Activated naive CD4-positive, alpha-beta T cell treated with anti-CD3 and anti-CD28 coated beads for 36 hours (primary cell): ENCODE data around the gene ADCK1. TPM values are rescaled to one million over a fixed set of nuclear protein-coding genes. Genes with fewer than 3 reads are reported as not detected.
"Not testable (repeated sequence)": the region's sequence is repeated elsewhere in the genome, so short reads cannot be mapped to it uniquely, and the experiment has no call there.

ENCODE experiments used
- CTCF ChIA-PET: fragments of 350-600 bp; sonication (Branson Sonifier 250); formaldehyde crosslinking; loops from one replicate; lab custom pipeline; 2021; ENCODE audit warnings: antibody characterized with exemption; lab: Charles Lee
- DNase-seq: peaks from one replicate; pipeline ENCODE4 v3.0.0-alpha.2; 2020
- H3K27ac Mint-ChIP-seq: one replicate; pipeline ENCODE4 v1.8.0; 2021; ENCODE audit warnings: mild to moderate bottlenecking, mixed read lengths
- H3K27me3 Mint-ChIP-seq: one replicate; pipeline ENCODE4 v1.8.0; 2021; ENCODE audit warnings: low read depth, mixed read lengths
- H3K36me3 Mint-ChIP-seq: one replicate; pipeline ENCODE4 v1.8.0; 2021; ENCODE audit warnings: low read depth, mixed read lengths
- H3K4me1 Mint-ChIP-seq: one replicate; pipeline ENCODE4 v1.8.0; 2021; ENCODE audit warnings: low read depth, mixed read lengths
- H3K4me3 Mint-ChIP-seq: one replicate; pipeline ENCODE4 v1.8.0; 2021; ENCODE audit warnings: mild to moderate bottlenecking, moderate library complexity, mixed read lengths
- H3K9me3 Mint-ChIP-seq: one replicate; pipeline ENCODE4 v1.8.0; 2021; ENCODE audit warnings: mixed read lengths
- intact Hi-C: fragments of 100-400 bp; cut with micrococcal nuclease; formaldehyde crosslinking; loops from one replicate; pipeline ENCODE4 v1.15.1; 2023
- total RNA-seq, 2 experiments: library from RNA; stranded (reverse); gene quantifications; one replicate each; pipeline ENCODE4 v1.2.3, GENCODE V29; 2021

Gene ADCK1
- total RNA-seq, 2 experiments from 2014 or later = 4.2 to 5.1 TPM

DNA sequence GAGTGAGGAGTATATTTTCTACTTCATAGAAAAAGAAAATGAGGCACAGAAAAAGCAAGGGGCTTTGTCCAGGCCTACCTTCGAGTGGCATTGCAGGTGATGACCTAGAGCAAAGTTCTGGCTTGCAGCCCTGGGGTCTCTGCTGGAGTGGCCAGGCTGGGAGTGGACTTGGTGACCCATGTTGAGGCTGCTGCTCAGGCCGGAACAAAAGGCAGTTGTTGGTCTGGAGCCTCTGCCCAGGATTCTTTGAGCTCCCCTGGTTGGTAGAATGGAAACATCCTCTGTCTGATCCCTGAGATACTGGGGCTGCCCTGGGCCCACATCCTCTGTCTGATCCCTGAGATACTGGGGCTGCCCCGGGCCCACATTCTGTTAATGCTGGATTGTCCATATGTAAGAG lies 86.1 kb downstream of the ADCK1 start:
- no peak overlapping the region for H3K27ac Mint-ChIP-seq
- H3K36me3 Mint-ChIP-seq = peaks cover 49% of the 10 kb centered on the region
- H3K4me3 Mint-ChIP-seq = no peak overlapping the region
- DNase-seq = no peak
- intact Hi-C loops = no loop called here
- peaks cover 20% of the 10 kb centered on the region for H3K9me3 Mint-ChIP-seq
- no peaks in the 10 kb centered on the region for H3K27me3 Mint-ChIP-seq
- no peaks in the 10 kb centered on the region for H3K4me1 Mint-ChIP-seq
- CTCF ChIA-PET = no interaction called here

DNA sequence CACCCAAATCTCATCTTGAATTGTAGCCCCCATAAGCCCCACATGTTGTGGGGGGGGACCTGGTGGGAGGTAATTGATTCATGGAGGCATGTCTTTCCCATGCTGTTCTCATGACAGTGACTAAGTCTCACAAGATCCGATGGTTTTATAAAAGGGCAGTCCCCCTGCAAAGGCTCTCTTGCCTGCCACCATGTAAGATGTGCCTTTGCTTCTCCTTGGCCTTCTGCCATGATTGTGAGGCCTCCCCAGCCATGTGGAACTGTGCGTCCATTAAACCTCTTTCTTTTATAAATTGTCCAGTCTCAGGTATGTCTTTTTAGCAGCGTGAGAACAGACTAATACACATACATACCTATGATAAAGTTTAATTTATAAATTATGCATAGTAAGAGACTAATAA lies 89.0 kb downstream of the ADCK1 start:
- CTCF ChIA-PET, H3K4me3 Mint-ChIP-seq, DNase-seq, H3K4me1 Mint-ChIP-seq, intact Hi-C loops, H3K27me3 Mint-ChIP-seq, H3K27ac Mint-ChIP-seq: not testable (repeated sequence)
- Mint-ChIP-seq H3K36me3 (peaks cover 49% of the 10 kb centered on the region), H3K9me3 (peaks cover 20% of the 10 kb centered on the region)

DNA sequence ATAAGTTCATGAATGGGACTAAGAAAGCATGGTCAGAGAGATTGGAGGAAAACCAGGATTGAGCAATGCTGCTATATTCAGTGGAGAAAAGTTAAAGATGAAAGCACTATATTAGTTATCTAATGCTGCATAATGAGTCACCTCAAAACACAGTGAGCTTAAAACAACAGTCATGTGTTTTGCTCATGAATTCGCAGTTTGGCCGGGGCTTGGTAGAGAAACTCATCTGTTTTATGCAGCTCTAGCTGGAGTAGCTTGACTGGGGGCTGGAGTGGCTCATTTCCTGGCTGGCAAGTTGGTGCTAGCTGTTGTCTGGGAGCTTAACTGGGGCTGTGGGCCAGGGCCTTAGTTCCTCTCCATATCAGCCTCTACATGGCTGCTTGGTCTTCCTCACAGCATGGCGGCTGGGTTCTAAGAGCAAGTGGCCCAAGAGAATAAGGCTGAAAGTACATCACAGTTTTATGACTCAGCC lies 90.1 kb downstream of the ADCK1 start:
- no peak overlapping the region for H3K27ac Mint-ChIP-seq
- no peaks in the 10 kb centered on the region for H3K27me3 Mint-ChIP-seq
- DNase-seq = no peak
- no peaks in the 10 kb centered on the region for H3K4me1 Mint-ChIP-seq
- H3K36me3 Mint-ChIP-seq = peaks cover 49% of the 10 kb centered on the region
- H3K9me3 Mint-ChIP-seq = peaks cover 20% of the 10 kb centered on the region
- H3K4me3 Mint-ChIP-seq = no peak overlapping the region
- intact Hi-C loops = no loop called here
- CTCF ChIA-PET = interaction anchor here (1.3 kb wide), 1 partner anchor 27 kb away, joined by 6 read pairs; no protein-coding TSS in a partner anchor

DNA sequence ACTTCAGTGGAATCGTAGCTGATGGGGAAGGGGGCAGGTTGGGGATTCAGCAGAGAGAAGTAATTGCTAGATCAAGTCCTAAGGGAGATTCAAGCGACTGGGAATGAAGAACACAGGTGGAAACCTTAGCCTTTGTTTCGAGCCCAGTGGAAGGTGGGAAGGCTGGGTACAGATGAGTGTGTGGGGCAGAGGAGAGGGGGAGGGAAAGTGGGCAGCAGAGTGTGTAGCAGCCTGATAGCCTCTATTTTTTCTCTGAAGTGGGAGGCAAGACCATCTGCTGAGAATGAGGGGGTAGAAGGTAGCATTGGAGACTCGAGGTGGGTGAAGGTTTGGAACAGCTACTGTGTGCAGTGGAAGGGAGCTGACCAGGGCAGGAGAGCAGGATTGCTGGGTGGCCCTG lies 91.0 kb downstream of the ADCK1 start:
- intact Hi-C loops = no loop called here
- DNase-seq = no peak
- Mint-ChIP-seq H3K27ac (no peak overlapping the region), H3K9me3 (peaks cover 20% of the 10 kb centered on the region), H3K36me3 (peaks cover 43% of the 10 kb centered on the region), H3K4me1 (no peaks in the 10 kb centered on the region), H3K4me3 (no peak overlapping the region), H3K27me3 (no peaks in the 10 kb centered on the region)
- CTCF ChIA-PET = no interaction called here

DNA sequence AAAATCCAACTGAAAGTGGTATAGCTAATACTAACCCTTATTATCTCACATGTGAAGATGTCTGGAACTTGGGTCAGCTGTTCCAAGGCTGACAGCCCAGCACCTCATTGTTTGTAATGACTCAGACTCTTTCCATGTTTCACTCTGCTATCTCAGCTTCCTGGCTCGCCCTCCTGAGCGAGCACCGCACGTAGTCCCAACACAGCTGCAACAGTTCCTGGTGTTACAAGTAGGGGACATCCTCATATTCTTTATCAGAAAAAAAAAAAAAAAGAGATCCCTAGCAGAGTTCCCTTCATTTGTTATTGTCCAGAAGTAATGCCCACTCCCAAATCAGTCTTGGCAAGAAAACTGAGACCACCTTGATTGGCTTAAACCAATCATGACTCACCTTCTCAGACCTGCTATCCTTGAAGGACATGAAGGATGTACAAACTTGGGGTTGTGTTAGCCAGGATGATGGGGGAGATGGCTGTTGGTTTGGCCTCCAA lies 92.5 kb downstream of the ADCK1 start:
- H3K4me1 Mint-ChIP-seq = no peaks in the 10 kb centered on the region
- H3K27ac Mint-ChIP-seq = no peak overlapping the region
- intact Hi-C loops = no loop called here
- DNase-seq = no peak
- CTCF ChIA-PET = no interaction called here
- peaks cover 20% of the 10 kb centered on the region for H3K9me3 Mint-ChIP-seq
- no peaks in the 10 kb centered on the region for H3K27me3 Mint-ChIP-seq
- H3K4me3 Mint-ChIP-seq = no peak overlapping the region
- H3K36me3 Mint-ChIP-seq = peaks cover 36% of the 10 kb centered on the region

DNA sequence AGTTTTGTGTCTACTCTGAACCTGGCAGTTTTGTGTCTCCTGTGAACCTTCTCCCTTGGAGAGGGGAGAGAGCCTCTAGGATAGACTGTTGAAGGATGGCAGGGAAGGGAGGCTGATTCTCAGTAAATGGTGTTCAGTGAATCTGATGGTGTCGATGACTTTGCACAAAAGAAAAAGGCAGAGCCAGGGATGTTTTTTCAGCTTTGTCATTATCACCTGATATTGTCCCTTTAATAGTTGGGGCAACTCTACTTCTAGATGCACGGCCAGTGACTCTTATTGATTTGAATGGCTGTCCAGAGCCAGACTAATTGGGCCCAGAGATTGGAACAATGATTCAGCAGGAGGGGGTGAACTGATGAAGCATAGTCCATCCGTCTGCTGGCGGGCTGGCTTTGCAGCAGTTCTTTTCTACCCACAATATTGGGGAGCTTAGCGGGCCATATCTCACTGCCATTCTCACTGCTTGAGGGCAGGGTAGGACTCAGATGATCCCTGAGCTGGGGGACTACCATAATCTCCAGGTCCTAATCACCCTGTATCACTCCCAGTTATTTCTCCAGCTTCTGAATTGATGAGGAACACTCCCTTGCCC lies 93.1 kb downstream of the ADCK1 start:
- Mint-ChIP-seq H3K4me3 (no peak overlapping the region), H3K27me3 (no peaks in the 10 kb centered on the region), H3K36me3 (peaks cover 31% of the 10 kb centered on the region), H3K27ac (no peak overlapping the region), H3K9me3 (peaks cover 16% of the 10 kb centered on the region), H3K4me1 (no peaks in the 10 kb centered on the region)
- CTCF ChIA-PET = no interaction called here
- intact Hi-C loops = no loop called here
- no peak for DNase-seq

DNA sequence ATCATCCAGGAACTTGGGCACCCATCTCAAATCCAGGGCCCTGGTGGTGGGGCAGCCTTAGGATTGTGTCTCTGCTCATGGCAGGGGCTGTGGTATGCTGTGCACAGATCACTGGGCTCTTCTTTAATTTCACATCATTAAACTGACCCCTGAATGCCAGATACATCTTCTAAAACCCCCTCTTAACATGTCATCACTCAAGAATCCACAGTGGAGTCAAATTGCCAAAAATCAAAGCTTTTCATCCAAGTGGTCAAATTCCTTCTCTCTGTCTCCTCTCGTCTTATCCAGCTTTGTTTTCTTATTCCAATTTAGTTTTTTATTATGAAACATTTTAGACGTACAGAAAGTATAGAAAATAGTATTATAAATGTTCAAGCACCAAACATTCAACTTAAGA lies 97.5 kb downstream of the ADCK1 start:
- Mint-ChIP-seq H3K27ac (no peak overlapping the region), H3K27me3 (no peaks in the 10 kb centered on the region), H3K9me3 (no peaks in the 10 kb centered on the region)

DNA sequence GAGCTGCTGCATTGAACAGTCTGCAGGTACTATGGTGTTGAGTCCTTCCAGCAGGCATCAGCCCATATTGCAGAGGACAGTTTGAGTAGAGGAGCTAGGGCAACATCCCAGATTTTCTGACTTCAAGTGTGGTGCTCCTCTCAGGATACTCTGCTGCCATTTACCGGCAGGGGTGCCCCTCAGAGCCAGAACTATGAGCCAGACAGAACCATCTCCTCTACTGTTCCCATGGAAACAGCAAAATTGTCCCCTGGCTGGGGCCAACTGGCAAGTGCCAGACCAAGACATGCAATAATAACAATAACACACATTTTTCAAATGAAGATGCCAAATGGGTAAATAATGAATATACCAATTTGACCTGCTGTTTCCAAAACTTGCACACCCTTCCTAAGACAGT lies 102.9 kb downstream of the ADCK1 start:
- intact Hi-C loops = no loop called here
- DNase-seq = no peak
- Mint-ChIP-seq H3K4me3 (no peak overlapping the region), H3K27me3 (no peaks in the 10 kb centered on the region), H3K27ac (no peak overlapping the region), H3K4me1 (no peaks in the 10 kb centered on the region), H3K36me3 (peaks cover 16% of the 10 kb centered on the region), H3K9me3 (peaks cover 3% of the 10 kb centered on the region)
- CTCF ChIA-PET = no interaction called here

More for the DNA sequence above, 97.5 kb downstream of the ADCK1 start:
- intact Hi-C loops = no loop called here
- no peak overlapping the region for H3K4me3 Mint-ChIP-seq
- CTCF ChIA-PET = no interaction called here
- H3K4me1 Mint-ChIP-seq = no peaks in the 10 kb centered on the region
- no peak for DNase-seq
- peaks cover 10% of the 10 kb centered on the region for H3K36me3 Mint-ChIP-seq

DNA sequence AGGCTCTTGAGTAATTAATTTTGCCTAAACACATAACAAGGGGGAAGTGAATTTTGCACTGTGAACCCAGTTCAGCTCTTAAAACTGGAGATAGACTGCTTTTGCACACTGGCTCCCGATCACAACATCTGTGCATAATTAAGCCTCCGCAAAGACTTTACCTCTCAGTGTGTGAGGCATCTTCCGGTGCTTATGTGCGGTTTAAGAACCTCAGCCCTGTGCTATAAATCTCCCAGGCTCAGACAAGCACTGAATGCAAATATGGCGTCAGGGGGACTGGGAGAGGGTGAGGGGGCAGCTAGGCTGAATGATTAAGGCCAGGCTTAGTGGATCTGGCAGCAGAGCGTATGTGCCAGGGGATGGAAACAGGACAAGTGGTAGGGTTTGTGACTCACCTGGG lies 103.3 kb downstream of the ADCK1 start:
- Mint-ChIP-seq H3K4me3 (no peak overlapping the region), H3K4me1 (no peaks in the 10 kb centered on the region), H3K36me3 (peaks cover 13% of the 10 kb centered on the region), H3K27me3 (no peaks in the 10 kb centered on the region), H3K27ac (no peak overlapping the region), H3K9me3 (peaks cover 3% of the 10 kb centered on the region)
- no peak for DNase-seq
- intact Hi-C loops = no loop called here
- CTCF ChIA-PET = no interaction called here

DNA sequence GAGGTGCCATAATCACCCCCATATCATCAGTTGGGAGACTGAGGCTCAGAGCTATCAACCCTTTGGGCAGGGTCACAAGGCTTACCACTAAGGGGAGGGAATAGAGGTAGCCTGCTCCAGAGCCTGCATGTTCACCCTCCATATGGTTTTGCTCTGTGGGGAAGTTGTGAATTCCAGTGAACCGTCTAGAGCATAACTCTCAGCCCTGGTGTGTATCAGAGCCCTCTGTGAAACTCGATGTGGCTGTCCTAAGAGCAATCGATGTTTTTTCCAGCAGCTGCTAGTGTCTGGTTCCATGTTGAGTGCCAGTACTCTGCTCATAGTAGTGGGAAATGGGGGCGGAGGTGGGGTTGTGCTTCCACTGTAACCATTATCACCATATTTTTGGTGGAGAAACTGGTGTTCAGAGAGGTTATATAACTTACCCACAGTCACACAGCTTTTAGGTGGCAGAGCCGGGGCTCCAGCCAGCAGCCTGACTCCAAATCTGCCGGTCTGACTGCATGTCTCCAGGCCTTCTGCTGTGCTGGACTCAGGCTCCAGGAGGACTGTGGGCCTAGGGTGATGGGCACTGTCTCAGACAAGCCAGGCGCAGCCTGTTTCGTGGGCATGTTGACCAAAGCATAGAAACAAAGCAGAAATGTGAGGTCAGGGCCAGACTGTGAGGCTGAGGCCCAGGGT lies 104.2 kb downstream of the ADCK1 start:
- Mint-ChIP-seq H3K9me3 (peaks cover 3% of the 10 kb centered on the region), H3K27me3 (no peaks in the 10 kb centered on the region), H3K27ac (no peak overlapping the region), H3K4me1 (peaks cover 4% of the 10 kb centered on the region), H3K4me3 (no peak overlapping the region), H3K36me3 (peaks cover 11% of the 10 kb centered on the region)
- CTCF ChIA-PET = no interaction called here
- no peak for DNase-seq
- intact Hi-C loops = no loop called here

DNA sequence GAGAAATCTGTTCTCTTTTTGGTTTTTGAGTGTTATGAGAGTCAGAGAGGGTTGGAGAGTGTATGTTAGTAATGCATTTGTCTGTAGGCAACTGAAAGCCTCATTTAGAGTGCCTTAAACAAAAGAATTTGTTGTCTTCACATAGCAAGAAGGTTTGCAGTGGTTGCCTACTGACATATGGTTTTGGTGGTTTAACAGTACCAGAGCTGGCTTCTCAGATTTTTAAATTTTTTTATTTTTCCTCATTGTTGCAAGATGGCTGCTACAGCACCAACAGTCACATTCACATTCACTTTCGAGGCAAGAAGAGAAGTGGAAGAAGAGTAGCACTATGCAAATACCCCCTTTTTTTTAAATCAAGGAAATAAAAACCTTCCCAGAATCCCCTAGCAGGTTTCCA lies 106.5 kb downstream of the ADCK1 start:
- H3K4me1 Mint-ChIP-seq = peaks cover 4% of the 10 kb centered on the region
- peaks cover 3% of the 10 kb centered on the region for H3K9me3 Mint-ChIP-seq
- H3K27me3 Mint-ChIP-seq = no peaks in the 10 kb centered on the region
- no peak overlapping the region for H3K27ac Mint-ChIP-seq
- no peak for DNase-seq
- CTCF ChIA-PET = no interaction called here
- peaks cover 9% of the 10 kb centered on the region for H3K36me3 Mint-ChIP-seq
- intact Hi-C loops = no loop called here
- H3K4me3 Mint-ChIP-seq = no peak overlapping the region

DNA sequence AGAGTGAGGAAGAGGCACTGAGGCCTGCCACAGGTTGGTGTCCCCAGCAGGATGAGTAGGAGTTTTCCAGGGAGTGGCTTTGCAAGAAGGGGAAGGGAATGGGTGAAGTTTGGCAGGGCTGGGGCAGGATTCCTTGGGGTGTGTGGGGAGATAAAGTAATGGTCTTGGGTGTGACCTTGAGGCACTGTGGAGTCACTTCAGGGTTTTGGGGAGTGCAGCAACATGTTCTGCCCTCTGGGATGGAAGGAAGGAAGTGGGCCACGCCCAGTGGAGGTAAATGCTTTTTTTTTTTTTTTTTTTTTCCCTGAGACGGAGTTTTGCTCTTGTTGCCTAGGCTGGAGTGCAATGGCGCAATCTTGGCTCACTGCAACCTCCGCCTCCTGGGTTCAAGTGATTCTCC lies 108.9 kb downstream of the ADCK1 start:
- H3K4me3 Mint-ChIP-seq = no peak overlapping the region
- H3K27me3 Mint-ChIP-seq = no peaks in the 10 kb centered on the region

DNA sequence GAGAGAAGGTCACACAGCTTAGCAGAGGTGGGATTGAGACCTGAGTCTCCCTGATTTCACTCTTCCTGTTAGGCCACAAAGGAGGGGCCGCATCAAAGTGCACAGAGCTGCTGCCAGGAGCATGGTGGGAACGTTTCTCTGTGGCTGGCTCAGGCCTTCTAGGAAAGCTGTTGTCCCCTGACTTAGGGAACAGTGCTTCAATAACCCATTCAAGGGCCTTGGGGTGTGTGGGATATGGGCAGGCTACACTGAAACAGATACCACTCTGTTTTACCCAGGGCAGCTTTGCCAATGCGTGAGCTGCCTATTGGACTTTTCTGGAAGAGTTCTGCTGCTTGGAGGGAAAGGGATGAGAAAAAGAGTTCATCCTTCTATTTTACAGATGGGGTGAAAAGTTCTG lies 110.0 kb downstream of the ADCK1 start:
- peaks cover 10% of the 10 kb centered on the region for H3K36me3 Mint-ChIP-seq
- CTCF ChIA-PET = no interaction called here
- H3K9me3 Mint-ChIP-seq = peaks cover 3% of the 10 kb centered on the region

More for the DNA sequence above, 108.9 kb downstream of the ADCK1 start:
- no peak for DNase-seq
- CTCF ChIA-PET = interaction anchor here (0.6 kb wide), 1 partner anchor 151 kb away, joined by 5 read pairs; no protein-coding TSS in a partner anchor
- Mint-ChIP-seq H3K9me3 (peaks cover 3% of the 10 kb centered on the region), H3K4me1 (peaks cover 4% of the 10 kb centered on the region), H3K27ac (no peak overlapping the region), H3K36me3 (peaks cover 9% of the 10 kb centered on the region)
- intact Hi-C loops = no loop called here

More for the DNA sequence above, 110.0 kb downstream of the ADCK1 start:
- Mint-ChIP-seq H3K27me3 (no peaks in the 10 kb centered on the region), H3K4me3 (no peak overlapping the region), H3K4me1 (peaks cover 4% of the 10 kb centered on the region), H3K27ac (no peak overlapping the region)
- no peak for DNase-seq
- intact Hi-C loops = no loop called here
